ENCODE measurements around the gene MST1R. TPM values are rescaled to one million over a fixed set of nuclear protein-coding genes. Genes with fewer than 3 reads are reported as not detected.
A peak's percentile ranks its signal among the peaks of the same experiment; 100 is the strongest.

The MST1R gene
- total RNA-seq, 2 experiments from 2014 or later: 0.55 to 0.89 TPM

GRCh38 chr3:49864505-49864904 is 39.2 kb downstream of the MST1R start:
- TF ChIP-seq, protein P1, sequence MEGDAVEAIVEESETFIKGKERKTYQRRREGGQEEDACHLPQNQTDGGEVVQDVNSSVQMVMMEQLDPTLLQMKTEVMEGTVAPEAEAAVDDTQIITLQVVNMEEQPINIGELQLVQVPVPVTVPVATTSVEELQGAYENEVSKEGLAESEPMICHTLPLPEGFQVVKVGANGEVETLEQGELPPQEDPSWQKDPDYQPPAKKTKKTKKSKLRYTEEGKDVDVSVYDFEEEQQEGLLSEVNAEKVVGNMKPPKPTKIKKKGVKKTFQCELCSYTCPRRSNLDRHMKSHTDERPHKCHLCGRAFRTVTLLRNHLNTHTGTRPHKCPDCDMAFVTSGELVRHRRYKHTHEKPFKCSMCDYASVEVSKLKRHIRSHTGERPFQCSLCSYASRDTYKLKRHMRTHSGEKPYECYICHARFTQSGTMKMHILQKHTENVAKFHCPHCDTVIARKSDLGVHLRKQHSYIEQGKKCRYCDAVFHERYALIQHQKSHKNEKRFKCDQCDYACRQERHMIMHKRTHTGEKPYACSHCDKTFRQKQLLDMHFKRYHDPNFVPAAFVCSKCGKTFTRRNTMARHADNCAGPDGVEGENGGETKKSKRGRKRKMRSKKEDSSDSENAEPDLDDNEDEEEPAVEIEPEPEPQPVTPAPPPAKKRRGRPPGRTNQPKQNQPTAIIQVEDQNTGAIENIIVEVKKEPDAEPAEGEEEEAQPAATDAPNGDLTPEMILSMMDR (IDR thresholded peaks at IDR 0.05): no peak
- ATAC-seq (ENCODE audit: poor library complexity) (no peak), DNase-seq (no peak)
- intact Hi-C loops (cut with DNase I, micrococcal nuclease): no loop called here
- Mint-ChIP-seq H3K27me3 (peaks cover 42% of the 10 kb centered on the region), H3K4me3 (no peak overlapping the region), H3K4me1 (ENCODE audit: low read depth) (no peaks in the 10 kb centered on the region), H3K27ac (no peak overlapping the region), H3K36me3 (ENCODE audit: low read depth) (no peaks in the 10 kb centered on the region), H3K9me3 (no peaks in the 10 kb centered on the region)
- H3K9me3 ChIP-seq (ENCODE audit: control insufficient read depth in 1 of 2, insufficient read depth in 1 of 2, low read length in 2 of 2): peaks cover 0 to 19% of the 10 kb centered on the region in 2 experiments
- CTCF ChIA-PET: no interaction called here
- peaks cover 35 to 39% of the 10 kb centered on the region in 2 experiments for H3K27me3 ChIP-seq (ENCODE audit: control insufficient read depth in 1 of 2, insufficient read depth in 2 of 2, low read length in 2 of 2)
- H3K36me3 ChIP-seq (ENCODE audit: insufficient read depth, low read length): no peaks in the 10 kb centered on the region
- no peak overlapping the region for H3K4me3 ChIP-seq (ENCODE audit: low read length)
- peaks cover 9% of the 10 kb centered on the region for H3K4me1 ChIP-seq (ENCODE audit: insufficient read depth, low read length)
- H3K27ac ChIP-seq (ENCODE audit: low read depth in 1 of 2, low read length in 2 of 2): no peak overlapping the region
- POLR2A ChIA-PET: no interaction called here

DNA sequence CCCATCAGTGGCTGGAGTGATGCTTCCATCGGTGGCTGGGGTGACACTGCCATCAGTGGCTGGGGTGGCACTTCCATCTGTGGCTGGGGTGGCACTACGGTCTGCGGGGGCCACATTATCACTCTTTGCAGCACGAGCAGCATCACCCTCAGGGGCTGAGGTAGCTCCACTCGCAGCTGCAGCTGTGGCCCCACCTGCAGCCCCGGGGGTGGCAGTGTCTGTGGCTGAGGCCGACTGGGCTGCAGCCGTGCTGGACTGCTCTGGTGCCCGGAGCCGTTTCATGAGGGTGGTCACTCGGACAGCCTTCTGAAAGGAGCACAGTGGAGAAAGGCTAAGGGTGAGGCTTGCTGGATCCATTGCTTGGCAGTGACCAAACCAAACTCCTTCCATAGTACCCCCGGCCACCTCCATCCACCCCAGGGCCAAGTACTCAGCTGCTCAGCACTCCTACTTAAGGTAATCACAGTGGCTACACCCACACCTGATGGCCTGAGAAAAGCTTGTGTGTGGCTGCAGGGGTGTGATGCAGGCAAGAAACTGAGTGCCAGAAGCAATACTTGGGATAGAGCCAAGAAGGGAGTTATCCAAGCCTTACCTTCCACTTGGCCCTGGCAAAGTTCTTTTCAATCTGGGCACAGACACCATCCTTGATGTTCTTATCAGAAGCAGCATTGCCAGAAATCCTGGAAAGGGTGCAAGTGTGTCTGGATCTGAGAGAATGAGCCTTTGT is 43.9 kb downstream of the MST1R start:
- ChIA-PET POLR2A (no interaction called here), CTCF (no interaction called here)

GRCh38 chr3:49856181-49857005 is 47.3 kb downstream of the MST1R start, which contains the start of gene TRAIP:
TSS of gene TRAIP (minus strand) at chr3:49856564. CDS start at chr3:49856453, 111 bp downstream.
- no peaks in the 10 kb centered on the region for H3K27me3 Mint-ChIP-seq
- H3K9me3 Mint-ChIP-seq: no peaks in the 10 kb centered on the region
- H3K36me3 ChIP-seq (ENCODE audit: insufficient read depth, low read length): no peaks in the 10 kb centered on the region
- CTCF ChIA-PET: interaction anchor here (0.8 to 4.6 kb wide), 2 partner anchors 17 to 73 kb away, joined by 4 to 17 read pairs; partner anchors contain the start of gene MON1A
- H3K27ac Mint-ChIP-seq: peak within 1 kb of the TSS; percentile 85
- peaks cover 18% of the 10 kb centered on the region for H3K4me1 ChIP-seq (ENCODE audit: insufficient read depth, low read length)
- intact Hi-C loops (cut with DNase I, micrococcal nuclease): loop anchor here (2.0 to 5.0 kb wide), 3 partner anchors 48 to 81 kb away; partner anchors contain the start of gene MON1A (in 1 of the 2)
- no peaks in the 10 kb centered on the region for H3K27me3 ChIP-seq (ENCODE audit: control insufficient read depth in 1 of 2, insufficient read depth in 2 of 2, low read length in 2 of 2)
- no peaks in the 10 kb centered on the region for H3K36me3 Mint-ChIP-seq (ENCODE audit: low read depth)
- H3K4me3 Mint-ChIP-seq: peak within 1 kb of the TSS; percentile 83
- peak within 1 kb of the TSS; percentile 42 to 63 for H3K27ac ChIP-seq (ENCODE audit: low read depth in 1 of 2, low read length in 2 of 2)
- POLR2A ChIA-PET: interaction anchor here (0.8 to 1.4 kb wide), 6 partner anchors 10 to 84 kb away, joined by 3 to 4 read pairs (median 3); partner anchors contain the start of genes INKA1, IP6K1, RBM6 and UBA7
- H3K4me1 Mint-ChIP-seq (ENCODE audit: low read depth): peaks cover 7% of the 10 kb centered on the region
- H3K4me3 ChIP-seq (ENCODE audit: low read length): peak within 1 kb of the TSS; percentile 59
- ATAC-seq (ENCODE audit: poor library complexity) (peak; percentile 98), DNase-seq (peak; percentile 88 to 98 (median 92))
- TF ChIP-seq, protein P1 (IDR thresholded peaks at IDR 0.05): no peak
- H3K9me3 ChIP-seq (ENCODE audit: control insufficient read depth in 1 of 2, insufficient read depth in 1 of 2, low read length in 2 of 2): no peaks in the 10 kb centered on the region

More for the DNA sequence above, 43.9 kb downstream of the MST1R start:
- H3K4me1 ChIP-seq (ENCODE audit: insufficient read depth, low read length): peaks cover 18% of the 10 kb centered on the region
- no peak overlapping the region for H3K27ac Mint-ChIP-seq
- H3K27me3 Mint-ChIP-seq: peaks cover 8% of the 10 kb centered on the region
- intact Hi-C loops (cut with DNase I, micrococcal nuclease): loop anchor here in 1 of 2 experiments (5.0 kb wide), 1 partner anchor 78 kb away; no protein-coding TSS in a partner anchor
- TF ChIP-seq, protein P1 (IDR thresholded peaks at IDR 0.05): no peak
- no peak overlapping the region for H3K27ac ChIP-seq (ENCODE audit: low read depth in 1 of 2, low read length in 2 of 2)
- H3K36me3 Mint-ChIP-seq (ENCODE audit: low read depth): no peaks in the 10 kb centered on the region
- H3K27me3 ChIP-seq (ENCODE audit: control insufficient read depth in 1 of 2, insufficient read depth in 2 of 2, low read length in 2 of 2): peaks cover 7% of the 10 kb centered on the region in 2 experiments
- H3K4me3 Mint-ChIP-seq: no peak overlapping the region
- peaks cover 7% of the 10 kb centered on the region for H3K4me1 Mint-ChIP-seq (ENCODE audit: low read depth)
- H3K36me3 ChIP-seq (ENCODE audit: insufficient read depth, low read length): no peaks in the 10 kb centered on the region
- no peaks in the 10 kb centered on the region for H3K9me3 Mint-ChIP-seq
- ATAC-seq (ENCODE audit: poor library complexity) (no peak), DNase-seq (no peak)
- no peaks in the 10 kb centered on the region for H3K9me3 ChIP-seq (ENCODE audit: control insufficient read depth in 1 of 2, insufficient read depth in 1 of 2, low read length in 2 of 2)
- H3K4me3 ChIP-seq (ENCODE audit: low read length): no peak overlapping the region
